ENCODE data around the gene SRA1. TPM values are rescaled to one million over a fixed set of nuclear protein-coding genes. Genes with fewer than 3 reads are reported as not detected.

SRA1 gene
- total RNA-seq, 2 donors from 2014 or later = 24.5 to 34.1 TPM

- intact Hi-C loops (cut with DNase I) = loop anchor here (10.0 kb wide), 2 partner anchors 155 to 175 kb away; partner anchors contain the start of gene ZMAT2
- Histone ChIP-seq H3K36me3 (peaks cover 13% of the 10 kb centered on the region), H3K4me3 (no peak overlapping the region), H3K27ac (peak overlapping the region; percentile 93), H3K4me1 (peaks cover 22% of the 10 kb centered on the region), H3K27me3 (no peaks in the 10 kb centered on the region), H3K9ac (ENCODE audit: low read depth in 2 of 2, low read length in 2 of 2) (peak overlapping the region in 1 of 2 donors; percentile 89), H3K9me3 (no peaks in the 10 kb centered on the region)
- peak; percentile 73 for DNase-seq
- no peak for TF ChIP-seq CTCF (IDR thresholded peaks at IDR 0.05)
Observed at GRCh38 chr5:140549237-140550144, 7.8 kb downstream of the SRA1 start.

- Histone ChIP-seq H3K9me3 (no peaks in the 10 kb centered on the region), H3K4me3 (no peak overlapping the region), H3K4me1 (peaks cover 22% of the 10 kb centered on the region), H3K36me3 (peaks cover 13% of the 10 kb centered on the region), H3K9ac (ENCODE audit: low read depth in 2 of 2, low read length in 2 of 2) (peak overlapping the region; percentile 31 to 89), H3K27ac (peak overlapping the region; percentile 93), H3K27me3 (no peaks in the 10 kb centered on the region)
- TF ChIP-seq CTCF (IDR thresholded peaks at IDR 0.05) = no peak
- no peak for DNase-seq
- intact Hi-C loops (cut with DNase I) = loop anchor here (10.0 kb wide), 2 partner anchors 156 to 174 kb away; partner anchors contain the start of gene ZMAT2
Observed at GRCh38 chr5:140548791-140549190, 8.5 kb downstream of the SRA1 start.

DNA sequence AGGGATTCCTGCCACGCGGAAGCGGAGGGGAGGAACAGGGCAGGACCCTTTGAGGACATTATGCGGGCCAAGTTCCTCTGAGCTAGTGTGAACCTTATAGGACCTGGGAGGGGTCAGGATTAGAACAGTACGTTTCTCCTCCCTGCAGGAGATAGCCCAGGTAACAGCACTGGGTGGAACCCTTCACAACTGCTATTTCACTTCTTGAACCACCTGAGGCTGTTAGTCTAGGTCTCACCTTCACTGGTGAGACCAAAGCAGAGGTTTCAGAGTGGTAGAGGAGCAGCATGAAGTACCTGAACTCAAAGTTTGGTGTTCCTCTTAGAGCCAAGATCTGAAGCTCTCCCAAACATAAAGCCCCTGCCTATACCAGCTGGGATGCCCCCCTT is 9.0 kb downstream of the SRA1 start:
- peak overlapping the region; percentile 32 for H3K4me3 ChIP-seq
- no peaks in the 10 kb centered on the region for H3K9me3 ChIP-seq
- DNase-seq = peak; percentile 81
- peak overlapping the region; percentile 75 to 89 for H3K9ac ChIP-seq (ENCODE audit: low read depth in 2 of 2, low read length in 2 of 2)
- peak overlapping the region; percentile 93 for H3K27ac ChIP-seq
- H3K36me3 ChIP-seq = peaks cover 13% of the 10 kb centered on the region
- intact Hi-C loops (cut with DNase I) = loop anchor here (10.0 kb wide), 2 partner anchors 157 to 173 kb away; partner anchors contain the start of gene ZMAT2
- TF ChIP-seq CTCF (IDR thresholded peaks at IDR 0.05) = no peak
- H3K4me1 ChIP-seq = peaks cover 22% of the 10 kb centered on the region
- H3K27me3 ChIP-seq = no peaks in the 10 kb centered on the region

DNA sequence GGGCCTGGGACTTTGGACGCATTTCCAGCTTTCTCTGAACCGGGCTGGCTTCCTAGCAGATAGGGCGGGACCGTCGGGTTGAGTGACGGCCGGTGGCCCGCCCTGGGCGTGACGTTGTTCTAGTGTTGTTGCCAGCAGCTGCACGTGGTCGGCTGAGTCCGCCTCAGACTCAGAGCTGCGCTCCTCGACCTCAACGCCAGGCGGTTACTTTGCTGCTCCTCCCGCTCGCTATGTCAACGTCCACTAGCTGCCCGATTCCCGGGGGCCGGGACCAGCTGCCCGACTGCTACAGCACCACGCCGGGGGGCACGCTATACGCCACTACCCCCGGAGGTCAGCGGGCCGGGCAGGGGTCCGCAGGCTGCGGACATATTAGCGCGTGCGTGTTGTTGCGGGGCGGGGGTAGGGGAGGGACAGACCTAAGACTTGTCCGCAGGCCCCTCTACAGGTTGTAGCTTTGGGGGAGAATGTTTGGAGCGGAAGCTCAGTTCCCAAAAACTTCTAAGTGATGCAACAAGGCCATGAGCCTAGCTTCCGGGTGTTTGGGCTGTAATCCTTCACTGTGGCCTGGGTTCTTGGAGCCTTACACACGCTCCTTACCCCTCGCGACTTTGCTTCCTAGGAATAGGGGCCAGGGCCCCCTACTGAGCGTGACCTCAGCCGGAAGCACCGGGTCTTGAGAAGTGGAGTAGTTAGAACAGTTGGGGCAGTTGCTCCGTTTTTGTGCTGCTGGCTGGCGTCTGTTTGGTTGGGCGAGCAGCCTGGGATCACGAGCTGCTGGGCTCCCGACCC is 9.6 kb downstream of the SRA1 start, which contains the start of gene EIF4EBP3:
TSS of gene EIF4EBP3 (plus strand) at position 155 of the 792 bp plus-strand sequence. CDS start at position 231, 76 bp downstream.
- H3K4me3 ChIP-seq = peak within 1 kb of the TSS; percentile 32
- H3K4me1 ChIP-seq = peaks cover 22% of the 10 kb centered on the region
- H3K27ac ChIP-seq = peak within 1 kb of the TSS; percentile 93
- peaks cover 13% of the 10 kb centered on the region for H3K36me3 ChIP-seq
- DNase-seq = peak; percentile 98
- TF ChIP-seq CTCF (IDR thresholded peaks at IDR 0.05) = peak; percentile 47
- intact Hi-C loops (cut with DNase I) = loop anchor here (10.0 kb wide), 2 partner anchors 157 to 173 kb away; partner anchors contain the start of gene ZMAT2
- H3K9me3 ChIP-seq = no peaks in the 10 kb centered on the region
- peak within 1 kb of the TSS; percentile 75 to 89 for H3K9ac ChIP-seq (ENCODE audit: low read depth in 2 of 2, low read length in 2 of 2)
- no peaks in the 10 kb centered on the region for H3K27me3 ChIP-seq

Data from colonic mucosa (tissue), 4 donors.